ENCODE results near the gene DYNC1LI1.
A peak's percentile ranks its signal among the peaks of the same experiment; 100 is the strongest.

The DYNC1LI1 gene

GRCh38 chr3:32570421-32571191, at the start of gene DYNC1LI1:
Gene DYNC1LI1, minus strand, starts transcription at chr3:32570858. Its CDS starts 88 bp downstream, at chr3:32570770.
- DNase-seq, result peak; percentile 86 to 89 (median 87)

GRCh38 chr3:32619395-32619794, 48.7 kb upstream of the DYNC1LI1 start:
- DNase-seq, result no peak

GRCh38 chr3:32616267-32616962, 45.8 kb upstream of the DYNC1LI1 start:
- no peak for DNase-seq

GRCh38 chr3:32614956-32615355, 44.3 kb upstream of the DYNC1LI1 start:
- no peak for DNase-seq

- no peak for DNase-seq
These were observed 42.5 kb upstream of the DYNC1LI1 start for GRCh38 chr3:32613183-32613582.

- no peak for DNase-seq
These were observed 41.9 kb upstream of the DYNC1LI1 start for GRCh38 chr3:32612547-32612946.

- DNase-seq, result no peak
These were observed 36.9 kb upstream of the DYNC1LI1 start for GRCh38 chr3:32607522-32607921.

GRCh38 chr3:32606960-32607359, 36.3 kb upstream of the DYNC1LI1 start:
- no peak for DNase-seq

- DNase-seq, result no peak
These were observed 35.6 kb upstream of the DYNC1LI1 start for GRCh38 chr3:32606277-32606676.

GRCh38 chr3:32603064-32603463, 32.4 kb upstream of the DYNC1LI1 start:
- DNase-seq, result no peak

- DNase-seq, result no peak
These were observed 31.5 kb upstream of the DYNC1LI1 start for GRCh38 chr3:32602206-32602605.

GRCh38 chr3:32601722-32602121, 31.1 kb upstream of the DYNC1LI1 start:
- DNase-seq, result no peak

- DNase-seq, result no peak
These were observed 27.0 kb upstream of the DYNC1LI1 start for GRCh38 chr3:32597656-32598055.

GRCh38 chr3:32596909-32597369, 26.3 kb upstream of the DYNC1LI1 start:
- DNase-seq, result no peak

GRCh38 chr3:32596282-32596908, 25.7 kb upstream of the DYNC1LI1 start:
- no peak for DNase-seq

- DNase-seq, result no peak
These were observed 24.7 kb upstream of the DYNC1LI1 start for GRCh38 chr3:32595323-32595722.

GRCh38 chr3:32593903-32594525, 23.4 kb upstream of the DYNC1LI1 start:
- DNase-seq, result no peak

- DNase-seq, result no peak
These were observed 22.2 kb upstream of the DYNC1LI1 start for GRCh38 chr3:32592696-32593353.

- no peak for DNase-seq
These were observed 21.4 kb upstream of the DYNC1LI1 start for GRCh38 chr3:32592011-32592410.

- no peak for DNase-seq
These were observed 20.5 kb upstream of the DYNC1LI1 start for GRCh38 chr3:32591186-32591585.

- DNase-seq, result no peak
These were observed 15.7 kb upstream of the DYNC1LI1 start for GRCh38 chr3:32586356-32586755.

- no peak for DNase-seq
These were observed 14.0 kb upstream of the DYNC1LI1 start for GRCh38 chr3:32584660-32585059.

- no peak for DNase-seq
These were observed 13.1 kb upstream of the DYNC1LI1 start for GRCh38 chr3:32583708-32584107.

Data from activated CD4-positive, CD25-positive, alpha-beta regulatory T cell (primary cell).